ENCODE data around the gene ABI1. TPM values are rescaled to one million over a fixed set of nuclear protein-coding genes. Genes with fewer than 3 reads are reported as not detected.
A peak's percentile ranks its signal among the peaks of the same experiment; 100 is the strongest.

The ABI1 gene
- total and polyA plus RNA-seq, 3 experiments from 2014 or later = 35.9 to 79.7 (median 37.1) TPM

DNA sequence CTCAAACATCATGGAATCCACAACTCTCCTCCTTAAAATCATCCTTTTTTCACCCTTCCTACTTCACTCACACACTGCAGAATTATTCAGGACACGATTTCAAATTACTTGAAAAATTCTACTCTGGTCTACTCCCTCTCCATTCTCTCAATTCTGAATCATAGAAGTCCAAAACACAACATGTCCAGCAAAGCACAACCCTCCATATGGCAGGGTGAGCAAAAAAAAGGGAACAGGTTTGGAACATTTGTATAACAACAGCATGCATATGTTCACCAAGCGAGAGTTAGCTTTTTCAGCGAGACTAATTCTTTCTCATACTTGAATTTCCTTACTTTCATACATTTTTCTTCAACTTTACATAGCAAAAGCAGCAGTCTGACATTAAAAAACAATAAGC lies 73.4 kb downstream of the ABI1 start:
- Mint-ChIP-seq H3K4me3 (no peak overlapping the region), H3K4me1 (peaks cover 65 to 90% (median 90%) of the 10 kb centered on the region in 3 donors), H3K9me3 (no peaks in the 10 kb centered on the region), H3K27ac (peak overlapping the region in 2 of 8 donors; percentile 11 to 90), H3K36me3 (peaks cover 7 to 50% (median 21%) of the 10 kb centered on the region in 3 donors), H3K27me3 (no peaks in the 10 kb centered on the region)
- POLR2A ChIA-PET = no interaction called here
- Histone ChIP-seq H3K36me3 (ENCODE audit: insufficient read depth, low read length) (no peaks in the 10 kb centered on the region), H3K4me1 (ENCODE audit: insufficient read depth, low read length) (peaks cover 11% of the 10 kb centered on the region), H3K4me3 (ENCODE audit: low read length) (no peak overlapping the region), H3K27me3 (ENCODE audit: insufficient read depth, low read length, poor library complexity, severe bottlenecking) (no peaks in the 10 kb centered on the region), H3K27ac (ENCODE audit: low read depth, low read length) (no peak overlapping the region), H3K9me3 (ENCODE audit: low read length) (no peaks in the 10 kb centered on the region)
- CTCF ChIA-PET = no interaction called here
- DNase-seq = no peak

DNA sequence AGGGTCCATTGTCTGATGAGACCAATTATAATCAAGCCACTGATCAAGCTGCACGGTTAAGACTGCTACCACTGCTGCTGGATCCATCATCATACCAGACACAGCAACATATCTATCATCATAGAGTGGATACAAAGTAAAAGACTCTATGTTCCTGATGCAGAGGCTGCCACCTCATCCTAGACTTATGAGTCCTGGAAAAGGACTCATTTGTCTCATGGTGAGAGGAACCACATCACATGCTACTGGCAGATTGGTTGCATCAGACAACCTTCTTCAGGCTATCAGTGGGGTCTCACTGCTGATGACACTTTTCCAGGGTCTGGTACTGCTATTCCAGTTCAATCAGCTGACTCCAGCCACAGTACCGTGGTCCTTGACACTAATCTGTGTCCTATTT lies 79.0 kb downstream of the ABI1 start:
- Histone ChIP-seq H3K36me3 (ENCODE audit: insufficient read depth, low read length) (no peaks in the 10 kb centered on the region), H3K27ac (ENCODE audit: low read depth, low read length) (no peak overlapping the region), H3K27me3 (ENCODE audit: insufficient read depth, low read length, poor library complexity, severe bottlenecking) (no peaks in the 10 kb centered on the region), H3K4me1 (ENCODE audit: insufficient read depth, low read length) (peaks cover 40% of the 10 kb centered on the region), H3K4me3 (ENCODE audit: low read length) (no peak overlapping the region), H3K9me3 (ENCODE audit: low read length) (no peaks in the 10 kb centered on the region)
- POLR2A ChIA-PET = interaction anchor here (0.6 kb wide), 1 partner anchor 89 kb away, joined by 4 read pairs; no protein-coding TSS in a partner anchor
- Mint-ChIP-seq H3K27ac (peak overlapping the region in 2 of 8 donors; percentile 49 to 85), H3K36me3 (peaks cover 0 to 27% (median 6%) of the 10 kb centered on the region in 3 donors), H3K4me3 (peak overlapping the region in 1 of 7 donors; percentile 46), H3K4me1 (peaks cover 84 to 100% (median 98%) of the 10 kb centered on the region in 3 donors), H3K27me3 (no peaks in the 10 kb centered on the region), H3K9me3 (no peaks in the 10 kb centered on the region)
- CTCF ChIA-PET = no interaction called here
- no peak for DNase-seq

DNA sequence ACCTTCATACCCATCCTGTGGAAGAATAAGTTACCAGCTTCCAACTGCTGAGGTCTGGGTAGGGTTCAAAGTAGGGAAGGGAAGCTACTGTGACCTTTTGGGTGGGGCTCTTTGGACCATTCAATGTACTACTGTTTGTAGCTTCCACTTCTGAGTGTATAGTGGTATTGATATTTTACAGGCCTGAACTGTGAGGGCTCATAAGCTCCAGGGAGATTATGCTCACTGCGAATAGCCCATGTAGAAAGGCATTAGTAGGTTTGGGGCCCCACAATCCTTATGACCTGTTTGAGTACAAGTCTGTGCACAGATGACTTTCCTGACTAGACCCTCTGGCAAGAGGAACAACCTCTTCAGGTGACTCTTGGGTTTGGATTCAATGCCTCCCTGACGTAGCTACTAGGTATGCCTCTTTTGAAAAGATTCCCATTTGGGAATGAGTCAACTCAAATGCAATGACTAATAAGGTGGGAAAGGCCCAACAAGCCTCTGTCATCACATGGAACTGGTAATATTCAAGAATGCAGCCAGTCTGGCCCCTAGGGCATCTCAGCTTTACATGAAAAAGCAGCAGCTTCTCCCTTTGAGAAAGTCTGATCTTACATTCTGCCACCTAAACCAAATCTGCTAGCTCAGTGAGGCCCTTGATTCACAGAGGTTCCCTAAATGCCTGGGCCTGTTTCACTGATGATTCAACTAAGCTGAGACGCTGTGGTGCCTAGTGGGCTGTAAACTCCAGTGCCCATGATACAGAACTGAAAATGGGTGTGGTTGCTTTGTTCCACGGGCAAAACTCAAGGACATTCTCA lies 79.8 kb downstream of the ABI1 start:
- H3K27me3 Mint-ChIP-seq = no peaks in the 10 kb centered on the region
- peaks cover 84 to 98% (median 96%) of the 10 kb centered on the region in 3 donors for H3K4me1 Mint-ChIP-seq
- peak overlapping the region in 5 of 8 donors; percentile 49 to 75 (median 60) for H3K27ac Mint-ChIP-seq

DNA sequence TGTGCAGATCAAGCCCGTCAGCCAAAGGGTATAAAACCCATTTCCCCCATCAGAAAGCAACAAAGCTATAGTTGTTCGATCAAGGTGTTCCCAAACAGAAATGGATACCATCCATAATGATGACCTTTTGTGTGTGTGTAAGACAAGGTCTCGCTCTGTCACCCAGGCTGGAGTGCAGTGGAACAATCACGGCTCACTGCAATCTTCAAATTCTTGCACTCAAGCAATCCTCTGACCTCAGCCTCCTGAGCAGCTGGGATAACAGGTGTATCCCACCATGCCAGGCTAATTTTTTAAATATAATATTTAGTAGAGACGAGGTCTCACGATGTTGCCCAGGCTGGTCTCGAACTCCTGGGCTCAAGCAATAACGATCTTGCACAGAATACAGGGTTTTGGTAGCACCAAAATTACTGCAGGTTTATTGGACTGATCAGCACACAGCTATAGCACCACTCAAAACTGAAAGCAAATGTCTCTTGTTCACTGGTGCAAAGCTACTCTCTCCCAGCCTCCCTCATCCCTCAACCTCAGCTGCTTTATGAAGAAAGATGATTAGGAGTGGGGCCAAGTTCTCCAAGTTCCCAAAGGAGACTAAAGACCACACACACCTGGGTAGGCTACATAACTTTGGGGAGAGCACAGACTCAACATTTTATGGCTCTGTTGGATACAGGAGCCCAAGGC lies 80.5 kb downstream of the ABI1 start:
- H3K4me1 ChIP-seq (ENCODE audit: insufficient read depth, low read length) = peaks cover 40% of the 10 kb centered on the region

More for the DNA sequence above, 79.8 kb downstream of the ABI1 start:
- Mint-ChIP-seq H3K9me3 (no peaks in the 10 kb centered on the region), H3K36me3 (peaks cover 0 to 27% (median 4%) of the 10 kb centered on the region in 3 donors), H3K4me3 (peak overlapping the region in 2 of 7 donors; percentile 12 to 36)
- no peak for DNase-seq
- H3K4me3 ChIP-seq (ENCODE audit: low read length) = no peak overlapping the region
- H3K27ac ChIP-seq (ENCODE audit: low read depth, low read length) = no peak overlapping the region
- no peaks in the 10 kb centered on the region for H3K27me3 ChIP-seq (ENCODE audit: insufficient read depth, low read length, poor library complexity, severe bottlenecking)
- ChIA-PET POLR2A (no interaction called here), CTCF (interaction anchor here (0.8 kb wide), 1 partner anchor 55 kb away, joined by 4 read pairs; no protein-coding TSS in a partner anchor)
- H3K4me1 ChIP-seq (ENCODE audit: insufficient read depth, low read length) = peaks cover 40% of the 10 kb centered on the region
- no peaks in the 10 kb centered on the region for H3K9me3 ChIP-seq (ENCODE audit: low read length)
- H3K36me3 ChIP-seq (ENCODE audit: insufficient read depth, low read length) = no peaks in the 10 kb centered on the region

DNA sequence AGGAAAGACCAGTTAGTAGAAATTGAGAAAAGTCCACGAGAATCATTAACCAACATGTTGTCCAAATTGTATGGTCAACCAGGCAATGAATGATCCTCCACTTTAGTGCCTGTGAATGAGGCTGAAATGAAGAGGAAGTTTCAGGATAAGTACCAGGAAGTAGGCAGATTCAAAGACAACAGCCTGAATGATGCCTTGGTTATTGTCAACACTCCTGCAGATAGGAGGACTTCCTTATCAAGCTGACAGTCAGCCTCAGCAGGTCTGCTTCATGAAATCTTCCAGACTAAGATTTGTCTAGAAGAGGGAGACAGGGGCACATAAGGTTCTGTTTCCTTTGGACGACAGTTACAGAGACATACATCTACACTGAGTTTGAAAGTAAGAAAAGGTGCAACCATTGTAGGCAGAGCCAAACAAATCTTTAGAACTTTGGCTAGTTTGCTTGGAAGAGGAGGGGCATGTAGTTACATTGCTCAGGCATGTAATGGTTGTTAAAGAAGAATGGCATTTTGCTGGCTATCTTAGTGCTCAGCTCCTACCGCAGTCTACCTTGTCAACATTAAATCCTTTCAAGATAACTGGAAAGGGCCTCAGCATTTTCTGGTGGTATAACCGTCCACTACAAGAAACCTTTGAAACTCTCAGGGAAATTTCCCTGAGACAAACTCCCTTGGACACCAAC lies 81.4 kb downstream of the ABI1 start:
- ChIA-PET POLR2A (no interaction called here), CTCF (interaction anchor here (0.7 kb wide), 1 partner anchor 8 kb away, joined by 3 read pairs; no protein-coding TSS in a partner anchor)
- Mint-ChIP-seq H3K27ac (peak overlapping the region in 5 of 8 donors; percentile 12 to 55 (median 51)), H3K9me3 (no peaks in the 10 kb centered on the region), H3K4me1 (peaks cover 87 to 97% (median 96%) of the 10 kb centered on the region in 3 donors), H3K36me3 (peaks cover 0 to 22% (median 2%) of the 10 kb centered on the region in 3 donors), H3K4me3 (peak overlapping the region in 1 of 7 donors; percentile 18), H3K27me3 (no peaks in the 10 kb centered on the region)
- Histone ChIP-seq H3K27ac (ENCODE audit: low read depth, low read length) (no peak overlapping the region), H3K4me3 (ENCODE audit: low read length) (no peak overlapping the region), H3K4me1 (ENCODE audit: insufficient read depth, low read length) (peaks cover 40% of the 10 kb centered on the region), H3K36me3 (ENCODE audit: insufficient read depth, low read length) (no peaks in the 10 kb centered on the region), H3K9me3 (ENCODE audit: low read length) (no peaks in the 10 kb centered on the region), H3K27me3 (ENCODE audit: insufficient read depth, low read length, poor library complexity, severe bottlenecking) (no peaks in the 10 kb centered on the region)
- no peak for DNase-seq

More for the DNA sequence above, 80.5 kb downstream of the ABI1 start:
- peak overlapping the region in 3 of 8 donors; percentile 25 to 51 (median 36) for H3K27ac Mint-ChIP-seq
- ChIA-PET POLR2A (no interaction called here), CTCF (interaction anchor here (0.7 to 0.8 kb wide), 2 partner anchors 9 to 54 kb away, joined by 3 to 4 read pairs; no protein-coding TSS in a partner anchor)
- Histone ChIP-seq H3K27me3 (ENCODE audit: insufficient read depth, low read length, poor library complexity, severe bottlenecking) (no peaks in the 10 kb centered on the region), H3K4me3 (ENCODE audit: low read length) (no peak overlapping the region), H3K36me3 (ENCODE audit: insufficient read depth, low read length) (no peaks in the 10 kb centered on the region), H3K9me3 (ENCODE audit: low read length) (no peaks in the 10 kb centered on the region), H3K27ac (ENCODE audit: low read depth, low read length) (no peak overlapping the region)
- DNase-seq = no peak
- no peaks in the 10 kb centered on the region for H3K9me3 Mint-ChIP-seq
- H3K36me3 Mint-ChIP-seq = peaks cover 0 to 25% (median 2%) of the 10 kb centered on the region in 3 donors
- peak overlapping the region in 3 of 7 donors; percentile 4 to 24 (median 19) for H3K4me3 Mint-ChIP-seq
- H3K4me1 Mint-ChIP-seq = peaks cover 86 to 98% (median 97%) of the 10 kb centered on the region in 3 donors
- no peaks in the 10 kb centered on the region for H3K27me3 Mint-ChIP-seq

DNA sequence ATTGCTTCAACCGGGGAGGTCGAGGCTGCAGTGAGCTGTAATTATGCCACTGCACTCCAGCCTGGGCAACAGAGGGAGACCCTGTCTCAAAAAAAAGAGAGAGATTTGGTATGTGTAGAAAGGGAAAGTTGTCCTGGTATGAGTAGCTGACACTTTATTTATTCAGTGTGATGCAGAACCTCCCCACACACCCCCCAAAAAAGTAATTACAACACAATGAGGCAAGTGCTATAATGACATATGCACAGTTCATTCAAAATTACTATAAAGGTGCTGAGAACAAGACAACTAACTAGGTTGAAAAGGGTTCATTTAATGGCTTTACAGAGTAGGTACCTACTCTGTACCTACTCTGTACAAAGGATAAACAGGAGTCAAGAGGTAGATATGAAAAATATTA lies 83.1 kb downstream of the ABI1 start:
- H3K36me3 ChIP-seq (ENCODE audit: insufficient read depth, low read length) = no peaks in the 10 kb centered on the region
- Mint-ChIP-seq H3K4me3 (no peak overlapping the region), H3K27ac (peak overlapping the region in 3 of 8 donors; percentile 27 to 87 (median 61)), H3K36me3 (peaks cover 0 to 18% (median 0%) of the 10 kb centered on the region in 3 donors), H3K4me1 (peaks cover 79 to 97% (median 96%) of the 10 kb centered on the region in 3 donors), H3K27me3 (no peaks in the 10 kb centered on the region), H3K9me3 (no peaks in the 10 kb centered on the region)
- H3K27me3 ChIP-seq (ENCODE audit: insufficient read depth, low read length, poor library complexity, severe bottlenecking) = no peaks in the 10 kb centered on the region
- H3K4me1 ChIP-seq (ENCODE audit: insufficient read depth, low read length) = peaks cover 30% of the 10 kb centered on the region
- CTCF ChIA-PET = no interaction called here
- no peak for DNase-seq
- POLR2A ChIA-PET = no interaction called here
- H3K27ac ChIP-seq (ENCODE audit: low read depth, low read length) = no peak overlapping the region
- H3K9me3 ChIP-seq (ENCODE audit: low read length) = no peaks in the 10 kb centered on the region
- H3K4me3 ChIP-seq (ENCODE audit: low read length) = no peak overlapping the region

DNA sequence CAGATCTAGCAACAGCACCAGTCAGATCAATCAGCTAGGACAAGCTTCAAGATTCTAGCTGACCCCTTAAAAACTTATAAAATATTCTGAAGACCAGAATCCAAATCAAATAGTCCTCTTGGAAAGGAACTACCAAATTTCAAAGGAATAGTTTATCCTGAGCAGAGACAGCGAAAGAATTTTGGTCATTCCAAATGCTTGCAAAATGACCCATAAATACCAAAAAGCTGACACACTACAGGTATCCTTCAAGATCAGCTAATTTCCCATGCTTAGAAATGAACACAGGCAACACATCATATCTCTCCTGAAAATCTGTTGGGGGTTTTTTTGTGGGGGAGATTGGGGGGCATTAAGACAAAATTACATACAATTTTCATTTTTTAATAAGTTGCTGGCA lies 84.5 kb downstream of the ABI1 start:
- Histone ChIP-seq H3K36me3 (ENCODE audit: insufficient read depth, low read length) (no peaks in the 10 kb centered on the region), H3K27ac (ENCODE audit: low read depth, low read length) (no peak overlapping the region), H3K9me3 (ENCODE audit: low read length) (no peaks in the 10 kb centered on the region), H3K27me3 (ENCODE audit: insufficient read depth, low read length, poor library complexity, severe bottlenecking) (no peaks in the 10 kb centered on the region), H3K4me3 (ENCODE audit: low read length) (no peak overlapping the region), H3K4me1 (ENCODE audit: insufficient read depth, low read length) (peaks cover 21% of the 10 kb centered on the region)
- ChIA-PET CTCF (no interaction called here), POLR2A (no interaction called here)
- Mint-ChIP-seq H3K27me3 (no peaks in the 10 kb centered on the region), H3K4me1 (peaks cover 77 to 97% (median 95%) of the 10 kb centered on the region in 3 donors), H3K36me3 (peaks cover 0 to 22% (median 0%) of the 10 kb centered on the region in 3 donors), H3K27ac (peak overlapping the region in 2 of 8 donors; percentile 48 to 90), H3K9me3 (no peaks in the 10 kb centered on the region), H3K4me3 (no peak overlapping the region)
- DNase-seq = no peak

All from CD8-positive, alpha-beta memory T cell (primary cell).